GM12864 (cell line): Measurements from ENCODE around the gene SUGCT.

ENCODE experiments used
- DNase-seq: peaks from one replicate; pipeline ENCODE4 v3.0.0-alpha.2; 2011; ENCODE audit warnings: low read depth
- H3K4me3 ChIP-seq: 2 replicates; pipeline ENCODE4 v1.5.1; 2011; ENCODE audit warnings: mild to moderate bottlenecking, low read depth, low read length, control low read depth
- TF ChIP-seq, protein P1 (sequence below): IDR thresholded peaks from 2 replicates; pipeline ENCODE4 v1.5.1; 2011; ENCODE audit warnings: low read depth, mild to moderate bottlenecking, moderate library complexity, low read length, control low read depth, inconsistent platforms; ENCODE audit errors: missing control alignments

Gene SUGCT

DNA sequence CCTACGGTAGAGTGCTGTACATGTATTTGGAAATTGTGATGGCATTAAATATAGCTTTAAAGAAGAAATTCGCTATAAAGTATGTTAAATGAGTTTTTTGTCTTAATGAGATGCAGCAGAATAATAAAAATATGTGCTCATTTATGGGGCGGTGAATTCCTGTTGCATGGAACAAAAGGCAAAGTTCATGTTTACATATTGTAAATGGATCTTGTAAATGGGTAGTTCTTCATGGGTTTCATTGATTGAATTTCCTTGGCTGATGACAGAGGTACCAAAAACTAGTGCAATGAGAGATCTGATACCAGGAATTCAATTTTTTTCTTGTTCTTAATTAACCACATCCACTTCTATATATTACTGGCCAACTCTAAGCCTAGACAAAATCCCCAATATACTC is 284.2 kb downstream of the SUGCT start:
- TF ChIP-seq, protein P1, sequence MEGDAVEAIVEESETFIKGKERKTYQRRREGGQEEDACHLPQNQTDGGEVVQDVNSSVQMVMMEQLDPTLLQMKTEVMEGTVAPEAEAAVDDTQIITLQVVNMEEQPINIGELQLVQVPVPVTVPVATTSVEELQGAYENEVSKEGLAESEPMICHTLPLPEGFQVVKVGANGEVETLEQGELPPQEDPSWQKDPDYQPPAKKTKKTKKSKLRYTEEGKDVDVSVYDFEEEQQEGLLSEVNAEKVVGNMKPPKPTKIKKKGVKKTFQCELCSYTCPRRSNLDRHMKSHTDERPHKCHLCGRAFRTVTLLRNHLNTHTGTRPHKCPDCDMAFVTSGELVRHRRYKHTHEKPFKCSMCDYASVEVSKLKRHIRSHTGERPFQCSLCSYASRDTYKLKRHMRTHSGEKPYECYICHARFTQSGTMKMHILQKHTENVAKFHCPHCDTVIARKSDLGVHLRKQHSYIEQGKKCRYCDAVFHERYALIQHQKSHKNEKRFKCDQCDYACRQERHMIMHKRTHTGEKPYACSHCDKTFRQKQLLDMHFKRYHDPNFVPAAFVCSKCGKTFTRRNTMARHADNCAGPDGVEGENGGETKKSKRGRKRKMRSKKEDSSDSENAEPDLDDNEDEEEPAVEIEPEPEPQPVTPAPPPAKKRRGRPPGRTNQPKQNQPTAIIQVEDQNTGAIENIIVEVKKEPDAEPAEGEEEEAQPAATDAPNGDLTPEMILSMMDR = no peak
- H3K4me3 ChIP-seq = no peak overlapping the region
- DNase-seq = no peak

DNA sequence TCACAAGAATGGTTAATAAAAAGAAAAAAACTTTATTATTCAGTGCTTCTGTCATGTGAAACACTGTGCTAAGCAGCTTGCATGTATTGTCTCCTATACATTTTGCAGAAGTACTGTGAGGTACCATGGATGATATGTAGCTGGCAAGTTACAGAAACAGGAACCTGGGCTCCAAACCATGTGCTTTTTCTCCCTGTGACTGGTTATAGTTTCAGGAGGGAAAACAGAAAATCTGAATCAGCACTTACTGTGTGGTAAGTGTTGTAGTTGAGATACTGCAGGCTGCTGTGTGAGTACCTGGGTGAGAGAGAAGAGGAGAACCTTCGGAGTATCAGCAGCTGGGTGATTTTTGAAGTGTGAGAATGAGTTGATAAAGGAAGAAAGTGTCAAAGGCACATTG is 285.0 kb downstream of the SUGCT start:
- TF ChIP-seq, protein P1 = no peak
- no peak for DNase-seq
- no peak overlapping the region for H3K4me3 ChIP-seq

DNA sequence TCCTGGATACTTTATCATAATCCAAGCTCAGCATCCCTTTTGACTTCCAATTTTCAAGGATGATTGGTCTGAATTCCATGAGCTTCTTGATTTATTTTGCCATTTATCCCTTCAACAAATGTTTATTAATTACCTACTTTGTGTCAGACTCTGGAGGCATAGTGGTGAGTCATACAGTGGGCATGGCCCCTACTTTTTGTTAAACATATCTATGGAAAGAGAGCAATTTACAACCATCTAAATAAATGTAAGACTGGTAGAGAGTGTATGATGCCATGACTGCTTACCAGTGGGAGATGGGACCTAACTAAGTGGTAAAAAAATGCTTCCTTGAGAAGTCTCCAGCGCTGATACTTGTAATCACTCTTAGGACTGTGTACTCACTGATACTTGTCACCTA is 286.6 kb downstream of the SUGCT start:
- TF ChIP-seq, protein P1 = no peak
- DNase-seq = no peak
- H3K4me3 ChIP-seq = no peak overlapping the region

DNA sequence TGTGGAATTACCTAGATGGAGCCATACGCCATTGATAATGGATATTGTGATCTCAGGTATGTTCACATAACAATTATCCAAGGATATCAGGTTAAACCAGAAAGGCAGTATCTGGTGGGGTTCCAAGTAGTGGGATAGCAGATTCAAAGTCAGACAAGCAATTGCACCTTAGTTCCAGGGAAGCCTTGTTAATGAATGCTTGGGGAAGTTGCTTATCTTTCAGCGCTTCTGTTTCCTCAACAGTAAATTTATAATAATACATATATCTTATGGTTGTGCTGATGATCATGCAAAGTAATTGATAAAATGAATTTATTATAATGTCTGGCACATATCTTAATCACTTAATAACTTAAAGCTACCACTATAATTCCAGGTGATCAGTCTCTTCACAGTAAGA is 290.9 kb downstream of the SUGCT start:
- DNase-seq = no peak
- TF ChIP-seq, protein P1 = no peak
- no peak overlapping the region for H3K4me3 ChIP-seq

DNA sequence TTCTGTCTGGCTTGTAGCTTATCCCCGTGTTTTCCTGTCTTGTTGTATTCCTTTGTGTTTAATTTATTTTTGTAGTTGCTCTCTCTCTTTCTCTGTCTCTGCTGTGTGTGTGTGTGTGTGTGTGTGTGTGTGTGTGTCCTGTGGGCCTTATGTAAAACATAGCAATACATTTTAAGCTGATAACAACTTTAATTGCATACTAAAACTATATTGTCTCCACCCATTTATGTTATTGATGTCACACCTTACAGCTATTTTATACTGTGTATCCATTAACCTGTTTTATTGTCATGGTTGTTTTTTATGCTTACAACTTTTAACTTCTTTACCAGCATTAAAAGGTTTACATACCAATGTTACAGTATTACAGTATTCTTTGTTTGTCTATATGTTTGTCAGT is 293.6 kb downstream of the SUGCT start:
- H3K4me3 ChIP-seq = no peak overlapping the region
- no peak for DNase-seq
- TF ChIP-seq, protein P1 = no peak

DNA sequence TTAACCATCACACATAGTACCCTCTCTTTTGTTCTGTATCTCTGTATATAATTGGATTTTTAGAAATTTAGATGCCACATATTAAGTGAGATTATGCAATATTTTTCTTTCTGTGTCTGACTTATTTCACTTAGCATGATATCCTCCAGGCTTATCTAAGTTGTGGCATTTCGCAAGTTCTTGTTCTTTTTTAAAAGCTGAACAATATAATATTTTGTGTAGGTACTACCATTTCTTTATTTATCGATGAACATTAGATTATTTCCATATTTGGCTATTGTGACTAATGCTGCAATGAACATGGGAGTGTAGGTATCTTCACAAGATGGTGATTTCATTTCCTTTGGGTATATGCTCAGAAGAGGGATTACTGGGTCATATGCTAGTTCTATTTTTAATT is 295.0 kb downstream of the SUGCT start:
- H3K4me3 ChIP-seq = no peak overlapping the region
- TF ChIP-seq, protein P1 = no peak
- DNase-seq = no peak

DNA sequence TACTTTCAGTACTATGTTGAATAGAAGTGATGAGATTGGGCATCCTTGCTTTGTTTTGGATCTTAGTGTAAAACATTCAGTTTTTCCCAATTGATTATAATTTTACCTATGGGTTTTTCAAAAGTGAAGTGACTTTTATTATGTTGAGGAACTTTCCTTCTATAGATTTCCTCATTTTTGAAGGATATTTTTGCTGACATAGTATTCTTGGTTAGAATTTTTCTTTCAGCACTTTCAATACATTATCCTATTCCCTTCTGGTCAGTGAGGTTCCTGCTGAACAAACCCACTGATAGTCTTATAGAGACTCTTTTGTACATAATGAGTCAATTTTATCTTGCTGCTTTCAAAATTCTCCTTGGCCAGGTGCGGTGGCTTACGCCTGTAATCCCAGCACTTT is 297.2 kb downstream of the SUGCT start:
- no peak overlapping the region for H3K4me3 ChIP-seq
- TF ChIP-seq, protein P1 = no peak
- no peak for DNase-seq
